ENCODE results near the gene SRP54.
"Not testable (repeated sequence)": the region's sequence is repeated elsewhere in the genome, so short reads cannot be mapped to it uniquely, and the experiment has no call there.

The SRP54 gene

DNA sequence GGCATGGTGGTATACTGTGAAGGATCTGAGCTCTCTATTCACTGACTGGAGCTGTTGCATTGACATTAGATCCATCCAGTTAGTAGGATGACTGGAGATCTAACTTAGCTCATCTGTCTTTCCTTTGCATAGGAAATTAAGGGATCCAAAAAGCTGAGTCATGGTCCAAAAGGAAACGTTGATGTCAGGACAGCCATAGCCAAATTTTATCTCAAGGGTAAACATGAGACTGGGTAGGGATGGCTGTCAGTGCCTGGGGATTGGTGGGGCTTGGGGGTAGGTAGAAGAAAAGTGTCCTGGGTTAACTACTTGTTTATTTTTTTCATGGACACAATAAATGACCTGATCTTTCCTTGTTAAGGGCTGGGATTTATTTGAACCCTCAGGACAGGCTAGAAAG lies 67.9 kb downstream of the SRP54 start:
- DNase-seq, result no peak

DNA sequence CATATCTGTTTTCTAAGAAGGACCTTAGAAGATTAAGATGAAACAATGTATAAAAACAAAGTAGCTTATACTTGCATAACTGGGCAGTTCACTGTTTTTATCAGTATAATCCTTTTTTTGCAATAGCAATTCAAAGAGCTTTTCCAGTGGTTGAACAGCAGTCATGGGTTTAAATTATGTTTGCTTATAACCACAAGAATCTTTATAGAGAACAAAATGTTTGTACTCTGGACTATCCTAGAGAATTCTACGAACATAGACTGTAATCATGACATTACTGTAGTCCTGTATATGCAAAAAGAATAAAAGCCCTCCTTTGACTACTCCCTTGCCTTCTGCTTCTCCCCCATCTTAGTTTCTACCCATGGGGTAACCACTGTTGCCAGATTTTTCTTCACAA lies 69.0 kb downstream of the SRP54 start:
- DNase-seq, result no peak

DNA sequence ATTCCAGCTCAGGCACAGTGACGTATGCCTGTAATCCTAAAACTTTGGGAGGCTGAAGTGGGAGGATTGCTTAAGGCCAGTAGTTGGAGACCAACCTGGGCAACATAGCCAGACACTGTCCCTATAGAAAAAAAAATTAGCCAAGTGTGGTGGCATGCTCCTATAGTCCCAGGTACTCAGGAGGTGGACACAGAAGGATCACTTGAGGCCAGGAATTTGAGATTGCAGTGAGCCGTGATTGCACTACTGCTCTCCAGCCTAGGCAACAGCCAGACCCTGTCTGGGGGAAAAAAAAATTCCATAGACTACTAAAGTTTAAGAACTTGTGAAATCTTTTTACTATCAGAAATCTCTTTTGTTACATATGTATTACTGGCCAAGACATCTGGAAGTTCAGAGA lies 69.8 kb downstream of the SRP54 start:
- DNase-seq, result no peak

DNA sequence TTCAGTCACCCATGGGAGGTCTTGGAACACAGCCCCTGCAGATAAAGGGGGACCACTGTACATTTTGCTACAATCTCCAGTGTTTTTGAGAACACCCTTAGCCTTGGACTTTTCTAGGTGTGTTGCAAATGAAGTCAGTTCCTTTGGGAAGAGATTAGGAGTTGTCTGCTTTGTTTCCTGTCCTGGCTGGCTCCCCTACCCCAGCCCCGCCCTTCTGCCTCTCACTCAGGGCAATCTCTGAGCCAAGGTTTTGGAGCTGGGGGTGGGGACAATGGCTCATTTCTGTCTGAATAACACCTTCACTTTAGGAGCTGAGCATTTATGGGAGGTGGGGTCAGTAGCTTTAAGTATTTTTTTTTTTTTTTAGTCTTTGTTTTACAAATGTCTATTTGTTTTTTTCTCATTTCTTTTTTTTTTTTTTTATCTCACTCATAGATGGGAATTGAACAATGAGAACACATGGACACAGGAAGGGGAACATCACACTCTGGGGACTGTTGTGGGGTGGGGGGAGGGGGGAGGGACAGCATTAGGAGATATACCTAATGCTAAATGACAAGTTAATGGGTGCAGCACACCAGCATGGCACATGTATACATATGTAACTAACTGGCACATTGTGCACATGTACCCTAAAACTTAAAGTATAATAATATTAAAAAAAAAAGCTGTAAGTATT lies 78.5 kb downstream of the SRP54 start:
- DNase-seq, result not testable (repeated sequence)

DNA sequence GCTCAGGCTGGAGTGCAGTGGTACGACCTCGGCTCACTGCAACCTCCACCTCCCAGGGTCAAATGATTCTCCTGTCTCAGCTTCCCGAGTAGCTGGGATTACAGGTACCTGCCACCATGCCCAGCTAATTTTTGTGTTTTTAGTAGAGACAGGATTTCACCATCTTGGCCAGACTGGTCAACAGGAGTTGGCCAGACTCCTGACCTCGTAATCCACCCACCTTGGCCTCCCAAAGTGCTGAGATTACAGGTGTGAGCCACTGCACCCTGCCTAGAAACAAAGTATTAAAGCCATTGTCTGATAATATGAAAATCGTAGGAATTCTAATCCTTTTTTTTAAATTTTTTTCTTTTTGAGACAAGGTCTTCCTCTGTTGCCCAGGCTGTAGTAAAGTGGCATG lies 82.9 kb downstream of the SRP54 start:
- DNase-seq, result not testable (repeated sequence)

DNA sequence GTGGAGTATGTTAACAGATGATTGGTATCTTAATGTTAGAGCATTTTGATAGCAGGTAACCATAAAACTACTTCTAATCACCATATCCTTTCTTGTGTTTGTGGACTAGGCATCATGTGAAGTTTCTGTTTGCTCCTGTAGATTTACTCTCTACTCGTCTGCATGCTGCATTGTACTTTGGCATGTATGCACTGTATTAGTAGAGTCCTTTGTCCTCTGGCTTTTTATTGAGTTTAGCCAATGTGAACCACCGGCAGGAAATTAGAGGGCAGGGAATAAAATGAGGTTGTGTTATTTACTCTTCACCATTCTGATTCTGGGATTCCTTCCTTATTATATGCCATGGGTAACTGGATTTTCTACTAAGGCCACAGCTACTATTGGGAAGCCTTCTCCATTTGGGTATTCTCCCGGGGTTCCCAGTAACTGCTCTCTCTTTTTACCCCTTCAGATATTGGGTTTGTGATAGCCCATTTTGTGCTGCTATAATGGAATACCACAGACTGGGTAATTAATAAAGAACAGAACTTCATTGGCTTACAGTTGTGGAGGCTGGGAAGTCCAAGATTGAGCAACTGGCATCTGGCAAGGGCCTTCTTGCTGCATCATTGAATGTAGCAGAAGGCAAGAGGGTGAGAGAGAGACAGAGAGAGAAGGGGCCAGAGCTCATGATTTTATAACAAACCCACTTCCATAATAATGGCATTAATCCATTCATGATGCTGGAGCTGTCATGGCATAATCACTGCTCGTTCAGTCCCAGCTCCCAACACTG lies 85.6 kb downstream of the SRP54 start:
- DNase-seq, result no peak

DNA sequence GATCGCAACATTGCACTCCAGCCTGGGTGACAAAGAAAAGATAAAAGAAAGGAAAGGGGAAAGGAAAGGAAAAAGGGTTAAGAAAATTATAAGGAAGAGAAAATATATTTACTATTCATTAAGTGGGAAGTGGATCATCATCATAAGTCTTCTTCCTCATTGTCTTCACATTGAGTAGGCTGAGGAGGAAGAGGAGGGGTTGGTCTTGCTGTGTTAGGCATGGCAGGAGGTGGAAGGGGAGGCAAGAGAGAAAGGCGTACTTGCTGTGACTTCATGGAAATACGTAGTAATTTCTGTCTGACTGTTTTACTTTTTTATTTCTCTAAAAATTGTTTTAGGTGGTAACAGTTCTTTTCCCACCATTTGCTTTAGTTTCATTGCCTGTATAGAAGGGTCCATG lies 89.4 kb downstream of the SRP54 start:
- no peak for DNase-seq

DNA sequence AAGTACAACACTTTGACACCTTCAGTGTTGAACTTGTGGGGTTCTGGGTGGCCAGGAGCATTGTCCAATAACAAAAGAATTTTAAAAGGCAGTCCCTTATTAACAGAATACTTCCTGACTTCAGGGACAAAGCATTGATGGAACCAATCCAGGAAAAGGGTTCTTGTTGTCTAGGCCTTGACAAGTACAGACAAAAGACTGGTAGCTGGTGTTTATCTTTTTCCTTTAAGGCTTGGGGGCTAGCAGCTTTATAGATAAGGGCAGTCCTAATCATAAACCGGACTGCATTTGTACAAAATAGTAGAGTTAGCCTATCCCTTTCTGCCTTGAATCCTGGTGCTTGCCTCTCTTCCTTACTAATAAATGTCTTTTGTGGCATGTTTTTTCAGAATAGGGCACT lies 90.7 kb downstream of the SRP54 start:
- DNase-seq, result no peak

DNA sequence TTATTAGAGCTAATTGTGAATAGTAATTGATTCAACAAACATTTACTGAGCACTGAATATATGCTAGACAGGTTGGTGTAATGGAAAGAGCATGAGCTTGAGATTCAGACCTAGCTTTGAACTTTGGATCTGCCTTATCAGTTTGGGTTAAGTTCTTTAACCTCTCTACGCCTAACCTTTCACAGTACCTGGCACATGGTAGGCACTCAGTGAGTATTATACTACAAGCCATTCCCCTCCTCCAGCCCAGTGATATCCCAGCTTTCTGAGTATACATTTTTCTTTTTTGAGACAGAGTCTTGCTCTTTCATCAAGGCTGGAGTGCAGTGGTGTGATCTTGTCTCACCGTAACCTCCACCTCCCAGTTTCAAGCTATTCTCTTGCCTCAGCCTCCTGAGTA lies 95.3 kb downstream of the SRP54 start:
- no peak for DNase-seq

All from T-helper 9 cell (primary cell).